Measurements from ENCODE around the gene BCHE.

Gene BCHE

DNA sequence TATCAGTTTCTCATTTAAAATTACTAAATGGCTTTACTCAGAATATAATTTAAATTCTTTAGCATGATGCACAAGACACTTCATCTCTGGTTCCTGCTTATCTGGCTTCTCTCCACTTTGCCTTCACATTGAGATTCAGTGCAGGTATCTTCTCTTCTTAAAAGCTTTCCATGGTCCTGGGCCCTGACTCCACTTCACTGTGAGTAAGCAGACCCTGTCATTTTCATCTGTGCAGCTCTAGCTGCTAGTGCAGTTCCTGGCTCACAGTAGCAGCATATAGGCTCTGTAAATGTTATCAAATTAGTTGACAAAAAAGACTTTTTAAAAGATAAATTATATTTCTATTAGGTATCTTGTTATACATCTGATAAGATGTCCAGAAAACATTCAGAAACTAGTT lies 58.8 kb downstream of the BCHE start:
- TF ChIP-seq, protein P1, sequence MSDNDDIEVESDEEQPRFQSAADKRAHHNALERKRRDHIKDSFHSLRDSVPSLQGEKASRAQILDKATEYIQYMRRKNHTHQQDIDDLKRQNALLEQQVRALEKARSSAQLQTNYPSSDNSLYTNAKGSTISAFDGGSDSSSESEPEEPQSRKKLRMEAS (IDR thresholded peaks at IDR 0.05) = no peak
- no peak for TF ChIP-seq TCF12 (IDR thresholded peaks at IDR 0.05; ENCODE audit: low read depth)
- no peak for TF ChIP-seq EP300 (IDR thresholded peaks at IDR 0.05; ENCODE audit: borderline replicate concordance)
- no peak for TF ChIP-seq ZBTB7A (IDR thresholded peaks at IDR 0.05; ENCODE audit: low read depth)

DNA sequence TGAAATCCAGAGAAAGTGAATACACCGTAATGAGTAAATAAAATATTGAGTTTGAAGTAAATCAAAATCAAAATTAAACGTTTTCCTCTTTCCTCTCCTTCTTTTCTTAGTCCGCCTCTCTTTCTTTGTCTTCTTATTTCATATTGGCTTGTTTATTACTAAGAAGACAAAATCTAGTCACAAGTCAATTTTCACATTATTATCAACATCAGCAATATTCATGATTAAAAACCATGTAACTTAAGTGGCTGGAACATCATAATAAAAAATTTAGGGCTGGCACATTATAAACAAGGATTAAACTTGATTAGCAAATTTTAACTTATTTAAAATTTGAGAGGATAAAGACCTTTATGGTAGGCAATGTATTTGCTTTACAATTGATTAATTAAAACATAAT lies 61.4 kb downstream of the BCHE start:
- no peak for TF ChIP-seq EGR1 (IDR thresholded peaks at IDR 0.05)
- no peak for TF ChIP-seq TAF1 (IDR thresholded peaks at IDR 0.05; ENCODE audit: low read depth)
- TF ChIP-seq, protein P2, sequence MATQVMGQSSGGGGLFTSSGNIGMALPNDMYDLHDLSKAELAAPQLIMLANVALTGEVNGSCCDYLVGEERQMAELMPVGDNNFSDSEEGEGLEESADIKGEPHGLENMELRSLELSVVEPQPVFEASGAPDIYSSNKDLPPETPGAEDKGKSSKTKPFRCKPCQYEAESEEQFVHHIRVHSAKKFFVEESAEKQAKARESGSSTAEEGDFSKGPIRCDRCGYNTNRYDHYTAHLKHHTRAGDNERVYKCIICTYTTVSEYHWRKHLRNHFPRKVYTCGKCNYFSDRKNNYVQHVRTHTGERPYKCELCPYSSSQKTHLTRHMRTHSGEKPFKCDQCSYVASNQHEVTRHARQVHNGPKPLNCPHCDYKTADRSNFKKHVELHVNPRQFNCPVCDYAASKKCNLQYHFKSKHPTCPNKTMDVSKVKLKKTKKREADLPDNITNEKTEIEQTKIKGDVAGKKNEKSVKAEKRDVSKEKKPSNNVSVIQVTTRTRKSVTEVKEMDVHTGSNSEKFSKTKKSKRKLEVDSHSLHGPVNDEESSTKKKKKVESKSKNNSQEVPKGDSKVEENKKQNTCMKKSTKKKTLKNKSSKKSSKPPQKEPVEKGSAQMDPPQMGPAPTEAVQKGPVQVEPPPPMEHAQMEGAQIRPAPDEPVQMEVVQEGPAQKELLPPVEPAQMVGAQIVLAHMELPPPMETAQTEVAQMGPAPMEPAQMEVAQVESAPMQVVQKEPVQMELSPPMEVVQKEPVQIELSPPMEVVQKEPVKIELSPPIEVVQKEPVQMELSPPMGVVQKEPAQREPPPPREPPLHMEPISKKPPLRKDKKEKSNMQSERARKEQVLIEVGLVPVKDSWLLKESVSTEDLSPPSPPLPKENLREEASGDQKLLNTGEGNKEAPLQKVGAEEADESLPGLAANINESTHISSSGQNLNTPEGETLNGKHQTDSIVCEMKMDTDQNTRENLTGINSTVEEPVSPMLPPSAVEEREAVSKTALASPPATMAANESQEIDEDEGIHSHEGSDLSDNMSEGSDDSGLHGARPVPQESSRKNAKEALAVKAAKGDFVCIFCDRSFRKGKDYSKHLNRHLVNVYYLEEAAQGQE (IDR thresholded peaks at IDR 0.05; ENCODE audit: low read depth) = no peak
- TF ChIP-seq EP300 (IDR thresholded peaks at IDR 0.05; ENCODE audit: borderline replicate concordance) = no peak
- no peak for TF ChIP-seq CREB1 (IDR thresholded peaks at IDR 0.05; ENCODE audit: low read depth)
- no peak for TF ChIP-seq TEAD4 (IDR thresholded peaks at IDR 0.05)
- TF ChIP-seq, protein P1 (IDR thresholded peaks at IDR 0.05) = no peak
- no peak for TF ChIP-seq TCF12 (IDR thresholded peaks at IDR 0.05; ENCODE audit: low read depth)
- no peak for TF ChIP-seq NFIC (IDR thresholded peaks at IDR 0.05)
- TF ChIP-seq FOXM1 (IDR thresholded peaks at IDR 0.05; ENCODE audit: borderline replicate concordance, low read depth) = no peak
- TF ChIP-seq, protein P3, sequence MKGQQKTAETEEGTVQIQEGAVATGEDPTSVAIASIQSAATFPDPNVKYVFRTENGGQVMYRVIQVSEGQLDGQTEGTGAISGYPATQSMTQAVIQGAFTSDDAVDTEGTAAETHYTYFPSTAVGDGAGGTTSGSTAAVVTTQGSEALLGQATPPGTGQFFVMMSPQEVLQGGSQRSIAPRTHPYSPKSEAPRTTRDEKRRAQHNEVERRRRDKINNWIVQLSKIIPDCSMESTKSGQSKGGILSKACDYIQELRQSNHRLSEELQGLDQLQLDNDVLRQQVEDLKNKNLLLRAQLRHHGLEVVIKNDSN (IDR thresholded peaks at IDR 0.05) = no peak

DNA sequence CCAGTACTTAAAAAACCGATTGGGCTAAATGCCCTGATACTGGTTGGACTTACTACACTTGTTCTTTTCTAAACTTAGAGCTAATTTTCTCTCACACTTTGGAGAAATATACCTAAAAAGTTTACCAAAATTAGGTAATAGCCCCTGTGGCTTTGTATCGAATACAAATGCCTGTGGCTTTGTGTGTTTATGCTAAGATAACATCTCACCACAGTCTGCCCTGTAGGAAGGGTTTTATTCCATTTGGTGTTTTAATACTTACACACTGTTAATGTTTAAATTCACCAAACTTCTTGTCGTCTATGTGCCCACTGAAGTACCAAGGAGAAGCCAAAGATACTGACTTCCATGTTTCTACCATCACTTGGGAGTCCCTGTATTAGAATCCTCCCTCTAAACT lies 66.4 kb downstream of the BCHE start:
- TF ChIP-seq EGR1 (IDR thresholded peaks at IDR 0.05) (no peak), TEAD4 (IDR thresholded peaks at IDR 0.05) (no peak), TAF1 (IDR thresholded peaks at IDR 0.05; ENCODE audit: low read depth) (no peak), FOXM1 (IDR thresholded peaks at IDR 0.05; ENCODE audit: borderline replicate concordance, low read depth) (no peak), EP300 (IDR thresholded peaks at IDR 0.05; ENCODE audit: borderline replicate concordance) (no peak), ZBTB7A (IDR thresholded peaks at IDR 0.05; ENCODE audit: low read depth) (no peak), TCF12 (IDR thresholded peaks at IDR 0.05; ENCODE audit: low read depth) (no peak), CEBPB (IDR thresholded peaks at IDR 0.05) (no peak), CREB1 (IDR thresholded peaks at IDR 0.05; ENCODE audit: low read depth) (no peak), NFIC (IDR thresholded peaks at IDR 0.05) (no peak), YY1 (IDR thresholded peaks at IDR 0.05; ENCODE audit: low read depth) (no peak)
- TF ChIP-seq, protein P3 (IDR thresholded peaks at IDR 0.05) = no peak
- TF ChIP-seq, protein P2 (IDR thresholded peaks at IDR 0.05; ENCODE audit: low read depth) = no peak

DNA sequence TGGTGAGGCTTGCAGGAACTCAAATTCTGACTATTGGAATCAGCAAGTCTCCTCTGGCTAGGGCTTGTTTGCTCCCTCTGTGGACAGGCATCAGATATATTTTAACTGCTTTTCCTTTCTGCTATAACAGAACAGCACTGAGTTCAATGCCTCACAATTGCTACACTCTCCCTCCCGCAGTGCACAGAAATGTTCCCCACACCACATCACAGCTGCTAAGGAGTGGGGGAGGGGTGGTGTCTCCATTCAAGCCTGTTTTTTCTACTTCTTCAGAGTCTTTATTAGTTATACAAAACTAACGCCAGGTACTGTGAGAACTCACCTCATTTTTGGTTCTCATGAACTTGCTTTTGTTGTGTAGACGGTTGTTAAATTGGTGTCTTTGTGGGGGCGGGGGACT lies 68.5 kb downstream of the BCHE start:
- TF ChIP-seq NFIC (IDR thresholded peaks at IDR 0.05) (no peak), TCF12 (IDR thresholded peaks at IDR 0.05; ENCODE audit: low read depth) (no peak), EP300 (IDR thresholded peaks at IDR 0.05; ENCODE audit: borderline replicate concordance) (no peak), ZBTB7A (IDR thresholded peaks at IDR 0.05; ENCODE audit: low read depth) (no peak), TEAD4 (IDR thresholded peaks at IDR 0.05) (no peak), CEBPB (IDR thresholded peaks at IDR 0.05) (no peak)
- TF ChIP-seq, protein P1 (IDR thresholded peaks at IDR 0.05) = no peak

DNA sequence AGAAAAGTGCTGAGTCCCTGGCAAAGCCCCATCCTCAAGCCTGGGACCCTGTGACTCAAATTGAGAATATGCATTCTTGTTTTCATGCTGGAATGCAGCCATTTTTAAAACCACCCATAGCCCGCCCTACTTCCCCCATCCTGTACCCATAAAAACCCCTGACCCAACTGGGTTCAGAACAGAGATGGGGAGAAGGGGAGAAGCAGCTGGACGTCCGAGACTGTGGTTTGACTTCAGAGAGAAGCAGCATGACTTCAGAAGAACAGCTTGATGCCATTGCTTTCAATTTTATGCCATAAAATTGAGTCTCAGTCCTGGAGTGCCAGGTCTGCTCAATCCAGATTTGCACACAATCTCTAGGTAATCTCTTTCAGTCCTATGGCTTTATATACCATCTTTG lies 78.2 kb downstream of the BCHE start:
- TF ChIP-seq, protein P2 (IDR thresholded peaks at IDR 0.05; ENCODE audit: low read depth) = no peak
- TF ChIP-seq FOXM1 (IDR thresholded peaks at IDR 0.05; ENCODE audit: borderline replicate concordance, low read depth) (no peak), TAF1 (IDR thresholded peaks at IDR 0.05; ENCODE audit: low read depth) (no peak), NFIC (IDR thresholded peaks at IDR 0.05) (no peak), TCF12 (IDR thresholded peaks at IDR 0.05; ENCODE audit: low read depth) (no peak), RAD21 (IDR thresholded peaks at IDR 0.05; ENCODE audit: low read depth) (no peak), CREB1 (IDR thresholded peaks at IDR 0.05; ENCODE audit: low read depth) (no peak), EP300 (IDR thresholded peaks at IDR 0.05; ENCODE audit: borderline replicate concordance) (no peak), TEAD4 (IDR thresholded peaks at IDR 0.05) (no peak), ZBTB7A (IDR thresholded peaks at IDR 0.05; ENCODE audit: low read depth) (no peak), CEBPB (IDR thresholded peaks at IDR 0.05) (no peak), YY1 (IDR thresholded peaks at IDR 0.05; ENCODE audit: low read depth) (no peak), EGR1 (IDR thresholded peaks at IDR 0.05) (no peak)
- TF ChIP-seq, protein P3 (IDR thresholded peaks at IDR 0.05) = no peak
- TF ChIP-seq, protein P1 (IDR thresholded peaks at IDR 0.05) = no peak

Data from Ishikawa (cell line).